Measurements from ENCODE around the gene STEAP1B. TPM values are rescaled to one million over a fixed set of nuclear protein-coding genes. Genes with fewer than 3 reads are reported as not detected.
"Not testable (repeated sequence)": the region's sequence is repeated elsewhere in the genome, so short reads cannot be mapped to it uniquely, and the experiment has no call there.

STEAP1B gene
- total RNA-seq: 3.1 TPM
- 1 to 10 TPM; 2.2 to 3.2 (median 2.3) TPM for polyA plus RNA-seq (ENCODE audit: insufficient read depth in 1 of 8, insufficient read length in 8 of 8, low replicate concordance in 1 of 8)
- long read RNA-seq, donor 1: 0 reads
- long read RNA-seq, donor 2, partial matches to known transcripts: 284 of 284 reads
- long read RNA-seq, donor 2, other reads (novel, unspliced or antisense): 0 of 284 reads
- long read RNA-seq, donor 3: 0 reads
- long read RNA-seq, donor 4: 0 reads
- long read RNA-seq, donor 5: 0 reads
- long read RNA-seq, donor 6: 0 reads
- long read RNA-seq, donor 7: 0 reads
- long read RNA-seq, donor 8: 0 reads
- long read RNA-seq, donor 9: 0 reads
- long read RNA-seq, donor 10, partial matches to known transcripts: 2,652 of 2,652 reads
- long read RNA-seq, donor 10, other reads (novel, unspliced or antisense): 0 of 2,652 reads
- long read RNA-seq, donor 11: 0 reads

DNA sequence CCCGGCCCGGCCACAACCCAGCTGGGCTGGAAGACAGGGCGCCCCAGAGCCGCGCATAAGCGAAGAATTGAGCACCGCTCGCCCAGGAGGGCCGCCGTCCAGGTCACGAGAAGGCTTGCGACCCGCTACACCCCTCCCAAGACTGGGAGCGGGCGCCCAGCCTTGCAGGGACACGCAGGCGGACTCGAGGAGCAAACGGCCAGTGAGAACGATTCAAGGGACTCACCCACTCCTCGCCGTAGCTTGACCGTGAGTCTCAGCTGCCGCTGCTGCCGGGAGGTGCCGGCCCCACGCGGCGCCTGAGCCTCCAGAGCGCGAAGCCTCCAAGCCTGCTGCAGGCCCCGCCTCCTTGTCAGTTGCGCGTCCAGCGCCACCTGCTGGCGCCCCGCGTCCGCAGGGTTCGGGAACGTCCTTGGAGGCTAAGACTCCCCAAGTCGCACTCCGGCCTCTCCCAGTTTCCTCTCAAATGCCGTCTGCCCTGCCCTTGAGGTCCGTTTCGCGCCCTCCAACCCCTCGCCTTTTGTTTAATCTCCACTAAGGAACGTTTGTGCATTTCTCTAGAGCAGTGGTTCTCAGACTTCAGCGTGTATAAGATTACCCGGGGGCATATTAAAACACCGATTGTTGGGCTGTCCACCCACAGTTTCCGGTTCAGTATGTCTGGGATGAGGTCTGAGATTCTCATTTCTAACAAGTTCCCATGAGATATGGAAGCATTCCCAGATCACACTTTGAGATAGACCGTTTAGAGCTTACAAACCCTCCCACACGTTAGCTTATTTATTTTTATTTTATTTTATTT, at the start of gene STEAP1B:
STEAP1B (minus strand) TSS at position 301 of the 802 bp plus-strand sequence. CDS start 5,333 bp downstream, outside the sequence.
- H3K9me3 ChIP-seq (replicated peaks; ENCODE audit: control insufficient read depth, low read depth, low read length); H3K27me3 ChIP-seq (ENCODE audit: control insufficient read depth, insufficient read depth, low read length); H3K36me3 ChIP-seq (ENCODE audit: control insufficient read depth, insufficient read depth, low read length); H3K27ac ChIP-seq (ENCODE audit: low read length); H3K4me1 ChIP-seq (ENCODE audit: control insufficient read depth, insufficient read depth, low read length): not testable (repeated sequence)
- peak within 1 kb of the TSS; percentile 39 for H3K4me3 ChIP-seq (ENCODE audit: low read length)
- peak; percentile 87 for DNase-seq
- 3% methylated on average over 42 of the region's 55 CpGs for WGBS (ENCODE audit: insufficient coverage)

DNA sequence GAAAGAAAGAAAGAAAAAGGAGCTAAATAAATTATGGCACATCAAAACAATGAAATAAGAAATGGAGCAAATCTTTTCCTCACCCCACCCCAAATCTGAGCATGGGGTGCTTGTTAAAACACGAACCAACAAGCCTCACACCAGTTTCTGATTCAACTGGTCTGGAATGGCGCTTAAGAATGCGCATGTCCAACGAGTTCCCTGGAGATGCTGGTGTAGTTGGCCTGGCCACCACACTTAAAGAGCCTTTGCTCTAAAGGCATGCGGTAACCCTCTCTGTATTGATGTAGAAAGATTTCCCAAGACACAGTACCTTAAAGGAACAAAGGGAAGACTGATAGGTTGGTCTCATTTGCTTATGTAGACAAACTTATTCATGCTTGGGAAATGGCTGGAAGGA, 49.1 kb upstream of the STEAP1B start:
- peaks cover 27% of the 10 kb centered on the region for H3K27me3 ChIP-seq (ENCODE audit: control insufficient read depth, insufficient read depth, low read length)

DNA sequence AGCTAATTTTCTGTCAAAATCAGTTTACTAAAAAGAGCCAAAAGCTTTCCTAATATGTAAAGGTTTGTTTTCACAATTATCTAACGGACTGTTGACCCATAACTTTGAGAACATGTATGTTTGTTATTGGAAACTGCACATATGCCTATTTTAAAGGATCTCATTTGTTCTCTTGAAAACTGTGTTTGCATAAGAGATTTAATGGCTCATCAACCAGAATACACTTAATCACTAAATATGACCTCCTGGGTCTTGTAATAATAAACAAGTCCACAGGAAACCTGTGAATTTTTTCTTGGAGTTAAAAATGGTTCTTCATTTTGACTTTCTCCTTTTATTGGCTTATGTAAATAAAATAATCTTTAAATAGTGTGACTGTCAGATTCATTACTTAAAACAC, 48.3 kb upstream of the STEAP1B start:
- Histone ChIP-seq H3K27ac (ENCODE audit: low read length) (no peak overlapping the region), H3K9me3 (replicated peaks; ENCODE audit: control insufficient read depth, low read depth, low read length) (no peaks in the 10 kb centered on the region), H3K36me3 (ENCODE audit: control insufficient read depth, insufficient read depth, low read length) (no peaks in the 10 kb centered on the region), H3K4me3 (ENCODE audit: low read length) (no peak overlapping the region), H3K4me1 (ENCODE audit: control insufficient read depth, insufficient read depth, low read length) (peaks cover 9% of the 10 kb centered on the region), H3K27me3 (ENCODE audit: control insufficient read depth, insufficient read depth, low read length) (peaks cover 27% of the 10 kb centered on the region)
- no peak for DNase-seq
- no CpG with 5 or more reads among the region's 1 CpG for WGBS (ENCODE audit: insufficient coverage)

More for the DNA sequence above, 49.1 kb upstream of the STEAP1B start:
- 67% methylated on average over 1 of the region's 5 CpGs for WGBS (ENCODE audit: insufficient coverage)
- no peak for DNase-seq
- Histone ChIP-seq H3K27ac (ENCODE audit: low read length) (no peak overlapping the region), H3K9me3 (replicated peaks; ENCODE audit: control insufficient read depth, low read depth, low read length) (no peaks in the 10 kb centered on the region), H3K4me1 (ENCODE audit: control insufficient read depth, insufficient read depth, low read length) (peaks cover 9% of the 10 kb centered on the region), H3K36me3 (ENCODE audit: control insufficient read depth, insufficient read depth, low read length) (no peaks in the 10 kb centered on the region), H3K4me3 (ENCODE audit: low read length) (no peak overlapping the region)

DNA sequence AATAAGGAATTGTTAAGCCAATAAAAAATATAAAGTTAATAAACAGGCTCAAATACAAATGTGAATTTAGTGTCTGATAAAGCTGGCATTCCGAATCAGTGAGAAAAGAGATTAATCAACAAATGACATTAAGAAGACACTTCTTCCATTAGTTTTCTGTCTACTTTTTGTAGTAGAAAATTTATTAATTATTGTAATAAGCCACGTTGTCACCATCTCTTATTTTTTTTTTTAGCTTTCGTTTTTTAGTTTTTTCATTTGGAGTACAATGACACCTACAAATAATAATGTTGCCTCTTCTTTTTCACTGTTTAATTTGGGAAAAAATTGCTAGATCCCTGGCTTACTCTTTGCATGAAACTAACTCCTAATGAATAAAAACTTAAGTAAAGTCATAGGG, 46.8 kb upstream of the STEAP1B start:
- no CpG with 5 or more reads among the region's 3 CpGs for WGBS (ENCODE audit: insufficient coverage)
- no peaks in the 10 kb centered on the region for H3K9me3 ChIP-seq (replicated peaks; ENCODE audit: control insufficient read depth, low read depth, low read length)
- H3K27me3 ChIP-seq (ENCODE audit: control insufficient read depth, insufficient read depth, low read length): peaks cover 20% of the 10 kb centered on the region
- no peak overlapping the region for H3K4me3 ChIP-seq (ENCODE audit: low read length)
- H3K27ac ChIP-seq (ENCODE audit: low read length): no peak overlapping the region
- DNase-seq: no peak
- H3K36me3 ChIP-seq (ENCODE audit: control insufficient read depth, insufficient read depth, low read length): no peaks in the 10 kb centered on the region
- peaks cover 9% of the 10 kb centered on the region for H3K4me1 ChIP-seq (ENCODE audit: control insufficient read depth, insufficient read depth, low read length)

DNA sequence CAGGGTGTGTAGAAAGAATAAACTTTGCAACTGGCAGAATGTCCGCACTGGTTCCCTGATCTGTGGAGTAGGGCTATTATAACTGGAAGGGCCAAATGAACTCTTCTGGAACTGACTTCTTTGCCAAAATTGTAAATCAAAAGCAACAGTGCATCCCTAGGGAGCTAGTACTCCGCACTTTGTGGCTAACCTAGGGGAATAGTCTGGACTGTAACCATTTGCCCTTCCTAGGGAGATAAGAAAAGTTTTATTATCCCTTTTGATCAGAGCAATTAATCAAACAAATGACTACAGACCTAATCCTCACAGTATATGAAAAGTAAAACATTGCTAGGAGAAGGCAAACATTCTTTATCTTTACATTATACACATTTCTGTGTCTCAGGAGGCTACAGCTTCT, 45.5 kb upstream of the STEAP1B start:
- no peaks in the 10 kb centered on the region for H3K9me3 ChIP-seq (replicated peaks; ENCODE audit: control insufficient read depth, low read depth, low read length)
- peaks cover 17% of the 10 kb centered on the region for H3K27me3 ChIP-seq (ENCODE audit: control insufficient read depth, insufficient read depth, low read length)
- no peak overlapping the region for H3K27ac ChIP-seq (ENCODE audit: low read length)
- no peaks in the 10 kb centered on the region for H3K36me3 ChIP-seq (ENCODE audit: control insufficient read depth, insufficient read depth, low read length)
- no peak for DNase-seq
- H3K4me3 ChIP-seq (ENCODE audit: low read length): no peak overlapping the region
- WGBS (ENCODE audit: insufficient coverage): no CpG with 5 or more reads among the region's 2 CpGs
- peaks cover 9% of the 10 kb centered on the region for H3K4me1 ChIP-seq (ENCODE audit: control insufficient read depth, insufficient read depth, low read length)

DNA sequence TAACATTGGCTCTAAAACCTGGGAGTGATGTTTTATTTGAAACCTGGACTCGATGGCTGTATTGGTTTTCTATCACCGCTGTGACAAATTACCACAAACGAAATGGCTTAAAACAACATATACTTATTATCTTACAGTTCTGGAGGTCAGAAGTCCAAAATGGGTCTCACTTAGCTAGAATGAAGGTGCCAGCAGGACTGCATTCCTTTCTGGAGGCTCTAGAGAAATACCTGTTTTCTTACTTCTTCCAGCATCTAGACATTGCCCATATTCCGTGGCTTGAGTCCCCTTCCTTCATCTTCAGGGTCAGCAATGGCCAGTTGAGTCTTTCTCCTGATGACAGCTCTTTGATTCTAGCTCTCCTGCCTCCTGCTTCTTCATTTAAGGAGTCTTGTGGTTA, 44.3 kb upstream of the STEAP1B start:
- Histone ChIP-seq H3K4me3 (ENCODE audit: low read length) (no peak overlapping the region), H3K27ac (ENCODE audit: low read length) (no peak overlapping the region), H3K27me3 (ENCODE audit: control insufficient read depth, insufficient read depth, low read length) (peaks cover 4% of the 10 kb centered on the region), H3K36me3 (ENCODE audit: control insufficient read depth, insufficient read depth, low read length) (no peaks in the 10 kb centered on the region), H3K9me3 (replicated peaks; ENCODE audit: control insufficient read depth, low read depth, low read length) (no peaks in the 10 kb centered on the region), H3K4me1 (ENCODE audit: control insufficient read depth, insufficient read depth, low read length) (no peaks in the 10 kb centered on the region)
- 73% methylated on average over 3 of the region's 4 CpGs for WGBS (ENCODE audit: insufficient coverage)
- no peak for DNase-seq

DNA sequence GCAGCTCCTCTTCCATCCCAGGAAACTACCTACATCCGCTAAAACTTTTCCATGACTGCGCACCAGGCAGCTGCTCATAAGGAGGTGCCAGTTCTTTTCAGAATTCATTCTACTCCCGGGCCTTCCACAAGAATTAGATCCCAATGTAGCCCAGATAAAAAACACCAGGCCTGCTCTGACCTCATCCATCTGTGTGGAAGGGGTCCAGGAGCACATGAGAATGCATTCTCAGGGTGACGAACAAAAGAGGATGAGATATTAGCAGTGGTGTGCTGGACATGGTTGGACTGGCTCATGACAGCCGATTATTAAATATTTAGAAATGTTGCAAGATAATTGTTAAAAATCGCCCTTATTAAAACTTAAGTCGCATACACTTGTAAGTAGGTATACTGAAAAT, 43.2 kb upstream of the STEAP1B start:
- DNase-seq: peak; percentile 34
- no peaks in the 10 kb centered on the region for H3K36me3 ChIP-seq (ENCODE audit: control insufficient read depth, insufficient read depth, low read length)
- H3K9me3 ChIP-seq (replicated peaks; ENCODE audit: control insufficient read depth, low read depth, low read length): no peaks in the 10 kb centered on the region
- no CpG with 5 or more reads among the region's 7 CpGs for WGBS (ENCODE audit: insufficient coverage)
- H3K4me1 ChIP-seq (ENCODE audit: control insufficient read depth, insufficient read depth, low read length): no peaks in the 10 kb centered on the region
- no peak overlapping the region for H3K27ac ChIP-seq (ENCODE audit: low read length)
- H3K27me3 ChIP-seq (ENCODE audit: control insufficient read depth, insufficient read depth, low read length): no peaks in the 10 kb centered on the region
- H3K4me3 ChIP-seq (ENCODE audit: low read length): no peak overlapping the region

DNA sequence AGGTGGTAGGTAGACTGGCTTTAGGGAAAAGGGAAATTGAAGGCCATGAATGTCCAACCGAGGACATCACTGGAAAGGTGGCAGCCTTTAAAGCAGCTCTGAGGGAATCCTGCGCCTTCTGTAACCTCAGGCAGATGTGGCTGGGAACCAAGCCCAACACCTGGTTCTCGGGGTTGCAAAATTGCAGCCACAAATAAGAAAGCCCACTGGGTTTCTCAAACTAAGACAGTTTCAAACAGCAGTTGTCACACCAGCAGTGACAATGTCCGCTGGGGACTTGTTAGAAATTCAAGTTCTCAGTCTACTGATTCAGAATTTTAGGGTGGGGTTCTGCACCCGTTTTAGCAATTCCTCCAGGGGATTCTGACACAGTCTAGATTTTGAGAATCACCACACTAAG, 42.7 kb upstream of the STEAP1B start:
- Histone ChIP-seq H3K27ac (ENCODE audit: low read length) (no peak overlapping the region), H3K4me1 (ENCODE audit: control insufficient read depth, insufficient read depth, low read length) (no peaks in the 10 kb centered on the region), H3K27me3 (ENCODE audit: control insufficient read depth, insufficient read depth, low read length) (no peaks in the 10 kb centered on the region), H3K36me3 (ENCODE audit: control insufficient read depth, insufficient read depth, low read length) (no peaks in the 10 kb centered on the region), H3K4me3 (ENCODE audit: low read length) (no peak overlapping the region), H3K9me3 (replicated peaks; ENCODE audit: control insufficient read depth, low read depth, low read length) (no peaks in the 10 kb centered on the region)
- DNase-seq: no peak
- WGBS (ENCODE audit: insufficient coverage): 67% methylated on average over 4 of the region's 5 CpGs

DNA sequence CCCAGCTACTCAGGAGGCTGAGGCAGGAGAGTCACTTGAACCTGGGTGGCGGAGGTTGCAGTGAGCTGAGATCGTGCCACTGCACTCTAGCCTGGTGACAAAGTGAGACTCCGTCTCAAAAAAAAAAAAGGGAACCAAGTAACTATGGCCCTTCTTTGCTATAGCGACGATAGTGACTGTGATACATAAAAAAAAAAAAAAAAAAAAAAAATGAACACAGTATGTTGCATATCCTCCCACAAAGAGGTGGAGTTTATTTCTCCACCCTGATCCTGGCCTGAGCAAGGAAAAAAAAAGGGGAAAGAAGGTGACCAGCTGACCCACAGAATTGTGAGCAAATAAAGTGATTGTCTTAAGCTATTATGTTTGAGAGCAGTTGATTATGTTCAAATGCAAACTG, 42.3 kb upstream of the STEAP1B start:
- Histone ChIP-seq H3K27me3 (ENCODE audit: control insufficient read depth, insufficient read depth, low read length) (no peaks in the 10 kb centered on the region), H3K4me3 (ENCODE audit: low read length) (no peak overlapping the region), H3K27ac (ENCODE audit: low read length) (no peak overlapping the region), H3K4me1 (ENCODE audit: control insufficient read depth, insufficient read depth, low read length) (no peaks in the 10 kb centered on the region), H3K36me3 (ENCODE audit: control insufficient read depth, insufficient read depth, low read length) (no peaks in the 10 kb centered on the region), H3K9me3 (replicated peaks; ENCODE audit: control insufficient read depth, low read depth, low read length) (no peaks in the 10 kb centered on the region)
- WGBS (ENCODE audit: insufficient coverage): 100% methylated on average over 2 of the region's 5 CpGs
- no peak for DNase-seq

DNA sequence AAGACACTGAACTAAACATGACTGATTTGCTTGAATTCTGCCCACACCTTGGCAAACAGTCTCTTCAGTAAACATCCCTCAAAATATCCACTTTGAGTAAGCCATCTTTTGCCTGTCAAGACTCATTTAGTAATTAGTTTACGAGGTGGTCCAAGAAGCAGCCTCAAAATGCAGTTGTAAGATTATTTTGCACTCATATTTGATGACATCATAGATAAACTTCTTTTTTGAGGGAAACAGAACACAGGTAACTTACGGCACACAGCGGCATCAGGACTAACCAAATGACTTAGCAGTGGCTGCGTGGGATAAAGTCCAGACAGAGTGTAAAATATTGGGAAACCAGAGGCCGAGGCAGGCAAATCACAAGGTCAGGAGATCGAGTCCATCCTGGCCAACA, 41.8 kb upstream of the STEAP1B start:
- 100% methylated on average over 1 of the region's 6 CpGs for WGBS (ENCODE audit: insufficient coverage)
- H3K27ac ChIP-seq (ENCODE audit: low read length): no peak overlapping the region

More for the DNA sequence above, 41.8 kb upstream of the STEAP1B start:
- no peaks in the 10 kb centered on the region for H3K4me1 ChIP-seq (ENCODE audit: control insufficient read depth, insufficient read depth, low read length)
- DNase-seq: no peak
- H3K36me3 ChIP-seq (ENCODE audit: control insufficient read depth, insufficient read depth, low read length): no peaks in the 10 kb centered on the region
- H3K4me3 ChIP-seq (ENCODE audit: low read length): no peak overlapping the region
- H3K27me3 ChIP-seq (ENCODE audit: control insufficient read depth, insufficient read depth, low read length): no peaks in the 10 kb centered on the region
- no peaks in the 10 kb centered on the region for H3K9me3 ChIP-seq (replicated peaks; ENCODE audit: control insufficient read depth, low read depth, low read length)
